ENCODE results near the gene NYNRIN.
A peak's percentile ranks its signal among the peaks of the same experiment; 100 is the strongest.

Gene NYNRIN

DNA sequence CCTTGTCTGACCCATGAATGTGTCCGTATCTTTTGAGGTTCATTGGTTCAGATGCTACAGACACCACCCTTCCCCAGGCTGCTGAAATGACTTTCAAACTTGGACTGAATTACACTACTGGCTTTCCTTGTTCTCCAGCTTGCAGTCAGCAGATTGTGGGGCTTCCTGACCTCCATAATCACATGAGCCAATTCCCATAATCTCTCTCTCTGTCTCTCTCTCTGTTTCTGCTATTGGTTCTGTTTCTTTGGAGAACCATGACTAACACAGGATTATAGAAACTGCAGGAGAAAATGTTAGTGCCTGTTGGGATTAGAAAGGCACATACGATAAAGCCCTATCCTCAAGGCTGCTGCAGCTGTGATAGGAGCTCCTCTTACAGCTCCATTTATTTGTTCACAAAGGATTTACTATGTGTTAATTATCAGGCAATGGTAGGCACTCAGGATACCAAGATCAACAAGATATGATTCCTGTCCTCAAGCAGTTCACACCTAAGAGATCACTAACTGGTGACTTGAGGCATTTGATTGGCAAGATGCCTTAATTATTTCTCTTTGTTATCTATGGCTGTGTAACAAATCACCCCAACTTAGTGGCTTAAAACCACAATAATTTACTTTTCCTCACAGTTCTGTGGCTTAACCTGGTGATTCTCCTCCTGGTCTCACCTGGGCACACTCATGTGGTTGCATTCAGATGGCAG is 10.2 kb upstream of the NYNRIN start:
- no peak overlapping the region for H3K27ac ChIP-seq
- H3K4me3 ChIP-seq, result no peak overlapping the region

DNA sequence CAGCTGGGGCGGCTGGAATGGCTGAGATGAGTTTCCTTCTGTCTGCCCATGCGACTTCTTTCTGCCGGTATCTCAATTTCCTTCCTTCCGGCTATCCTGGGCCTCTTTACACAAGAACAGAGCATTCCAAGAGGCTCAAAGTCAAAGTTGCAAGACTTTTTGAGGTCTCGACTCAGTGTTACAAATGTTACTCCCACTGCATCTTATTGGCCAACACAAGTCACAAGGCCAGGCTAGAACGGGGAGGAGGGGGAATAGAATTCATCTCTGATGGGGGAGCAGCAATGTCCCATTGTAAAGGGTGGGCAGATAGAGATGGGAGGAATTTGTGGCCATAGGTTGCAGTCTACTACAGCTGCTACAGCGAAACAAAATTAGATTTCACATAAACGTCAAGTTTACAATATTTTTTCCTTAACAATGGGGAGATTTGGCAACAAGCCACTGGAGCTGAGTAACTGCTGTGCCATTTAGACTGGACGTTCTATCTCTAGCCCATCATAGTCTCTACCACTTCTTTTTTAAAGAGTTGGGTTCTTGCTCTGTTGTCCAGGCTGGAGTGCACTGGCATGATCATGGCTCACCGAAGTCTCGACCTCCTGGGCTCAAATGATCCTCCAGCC is 9.5 kb upstream of the NYNRIN start:
- Histone ChIP-seq H3K27ac (no peak overlapping the region), H3K4me3 (no peak overlapping the region)

DNA sequence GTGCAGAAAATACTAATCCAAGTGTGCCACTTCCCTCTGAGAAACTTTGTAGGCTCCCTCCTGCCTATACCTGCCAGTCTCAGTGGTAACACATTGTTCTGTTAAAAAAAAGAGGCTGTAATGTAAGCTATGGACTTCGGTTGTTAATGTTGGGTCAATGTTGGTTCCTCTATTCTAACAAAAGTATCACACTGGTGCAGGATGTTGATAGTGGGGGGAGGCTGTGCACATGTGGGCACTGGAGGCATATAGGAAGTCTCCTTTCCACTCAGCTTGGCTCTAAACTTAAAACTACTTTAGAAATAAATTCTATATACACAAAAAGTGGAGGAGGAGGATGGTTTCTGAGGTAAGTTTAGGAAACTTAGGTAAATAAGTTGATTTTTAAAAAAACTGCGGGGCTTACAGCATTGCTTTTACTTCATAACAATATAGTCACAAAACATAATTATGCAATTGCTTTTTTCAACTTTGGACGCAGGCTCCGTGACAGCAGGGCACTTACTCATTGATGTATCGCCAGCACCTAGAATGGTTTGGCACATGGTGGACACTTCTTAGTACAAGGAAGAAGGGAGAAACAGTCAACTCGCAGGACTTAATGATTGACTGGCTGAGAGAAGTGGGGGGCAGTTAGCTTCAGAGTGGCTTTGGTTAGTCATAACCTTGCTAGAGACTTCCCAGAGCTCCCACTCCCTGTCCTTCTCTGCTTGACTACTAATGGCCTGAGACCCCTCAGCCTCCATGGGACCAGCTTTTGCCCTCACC is 7.9 kb upstream of the NYNRIN start:
- Histone ChIP-seq H3K4me3 (no peak overlapping the region), H3K27ac (no peak overlapping the region)

DNA sequence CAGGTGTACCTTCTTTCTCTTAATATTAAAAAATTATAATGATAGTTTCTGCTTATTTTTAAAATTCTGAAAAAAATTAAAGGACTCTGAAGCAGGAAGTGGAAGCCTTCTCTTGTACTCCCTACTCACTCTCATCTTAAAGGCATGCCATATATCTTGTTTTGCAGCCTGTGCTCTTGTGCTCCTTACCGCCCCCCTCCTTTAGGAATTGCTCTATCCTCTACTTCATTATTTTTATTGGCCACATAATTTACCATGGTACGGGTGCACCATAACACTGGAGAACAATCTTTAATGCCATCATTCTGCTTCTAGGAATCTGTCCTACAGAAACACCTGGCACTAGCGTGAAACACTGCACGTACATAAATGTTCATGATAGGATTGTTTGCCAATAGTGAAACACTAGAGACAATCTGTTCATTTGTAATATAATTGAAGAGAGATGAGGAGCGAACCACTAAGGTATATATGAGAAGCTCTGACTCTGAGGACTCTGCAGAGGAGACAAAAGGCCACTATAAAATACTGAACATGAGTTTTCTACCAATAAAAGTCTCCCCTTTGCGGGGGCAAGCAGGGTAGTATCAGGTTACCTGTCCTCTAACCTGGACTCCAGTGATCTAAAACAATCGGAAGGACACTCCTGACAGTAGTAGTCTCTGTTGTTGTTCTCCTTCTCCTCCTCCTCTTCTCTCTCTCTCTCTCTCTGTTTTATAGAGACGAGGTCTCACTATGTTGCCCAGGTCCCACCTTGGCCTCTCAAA is 6.3 kb upstream of the NYNRIN start:
- H3K4me3 ChIP-seq, result no peak overlapping the region
- peak overlapping the region in 8 of 21 experiments; percentile 7 to 58 (median 47) for H3K27ac ChIP-seq

DNA sequence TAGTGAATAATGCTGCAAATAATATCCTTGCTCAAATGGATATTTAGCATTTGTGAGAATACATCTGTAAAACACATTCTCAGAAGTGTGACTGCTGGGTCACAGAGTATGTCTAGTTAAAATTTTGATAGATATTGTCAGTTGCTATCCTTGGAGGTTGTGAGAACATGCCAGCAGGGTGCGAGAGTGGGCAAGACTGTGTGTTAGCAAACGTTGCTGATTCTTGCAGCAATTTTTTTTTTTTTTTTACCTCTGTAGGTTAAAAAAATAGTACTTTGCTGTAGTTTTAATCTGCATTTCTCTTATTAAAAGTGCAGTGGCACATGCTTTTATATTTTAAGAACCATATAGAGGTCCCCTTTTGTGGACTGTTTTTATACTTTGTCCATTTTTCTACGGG is 4.5 kb upstream of the NYNRIN start:
- no peak overlapping the region for H3K27ac ChIP-seq

DNA sequence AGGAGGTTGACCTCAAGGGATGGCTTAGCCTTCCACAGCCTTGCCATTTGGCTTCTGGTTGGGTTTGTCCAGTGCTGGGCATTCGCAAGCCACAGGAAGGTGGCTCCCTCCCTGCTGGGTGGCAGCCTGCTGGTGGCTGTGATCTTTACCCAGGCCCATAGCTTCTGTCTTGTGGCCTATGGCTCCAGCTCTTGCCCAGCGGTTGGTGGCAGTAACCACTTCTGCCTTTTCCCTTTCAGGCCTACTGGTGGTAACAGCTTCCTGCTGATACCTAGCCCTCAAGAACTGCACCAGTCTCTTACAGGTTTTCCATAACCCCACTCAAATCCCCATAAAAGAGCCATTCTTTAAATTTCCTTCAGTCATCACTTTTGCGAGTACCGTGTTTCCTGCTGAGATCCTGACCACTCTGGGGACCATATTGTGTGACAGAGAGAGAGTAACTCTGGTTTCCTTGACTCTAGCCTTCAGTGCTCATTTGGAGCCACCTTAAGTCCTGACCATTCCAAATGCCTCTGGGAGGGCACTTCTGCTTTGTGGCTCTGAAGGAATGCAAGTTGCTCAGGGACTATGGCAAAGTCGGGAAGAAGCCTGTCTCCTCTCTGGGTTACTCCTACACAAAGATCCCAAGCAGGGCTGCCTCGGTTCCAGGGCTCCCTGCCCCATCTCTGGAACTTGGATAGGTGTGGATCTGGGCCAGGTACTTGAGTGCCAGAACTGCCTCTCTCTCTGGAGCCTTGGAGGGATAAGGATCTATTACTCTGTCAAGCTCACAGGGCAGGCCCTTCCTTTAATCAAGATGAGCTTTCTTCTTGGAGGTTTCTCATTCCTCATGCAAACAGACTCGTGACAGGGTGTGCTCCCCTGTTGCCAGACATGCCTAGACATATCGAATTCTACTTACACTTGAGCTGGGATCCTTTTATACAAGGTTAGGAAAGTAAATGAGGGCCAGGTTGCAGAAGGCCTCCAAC is 2.9 kb upstream of the NYNRIN start:
- peak overlapping the region in 18 of 21 experiments; percentile 3 to 92 (median 70) for H3K27ac ChIP-seq
- no peak overlapping the region for H3K4me3 ChIP-seq

More for the DNA sequence above, 4.5 kb upstream of the NYNRIN start:
- no peak overlapping the region for H3K4me3 ChIP-seq

DNA sequence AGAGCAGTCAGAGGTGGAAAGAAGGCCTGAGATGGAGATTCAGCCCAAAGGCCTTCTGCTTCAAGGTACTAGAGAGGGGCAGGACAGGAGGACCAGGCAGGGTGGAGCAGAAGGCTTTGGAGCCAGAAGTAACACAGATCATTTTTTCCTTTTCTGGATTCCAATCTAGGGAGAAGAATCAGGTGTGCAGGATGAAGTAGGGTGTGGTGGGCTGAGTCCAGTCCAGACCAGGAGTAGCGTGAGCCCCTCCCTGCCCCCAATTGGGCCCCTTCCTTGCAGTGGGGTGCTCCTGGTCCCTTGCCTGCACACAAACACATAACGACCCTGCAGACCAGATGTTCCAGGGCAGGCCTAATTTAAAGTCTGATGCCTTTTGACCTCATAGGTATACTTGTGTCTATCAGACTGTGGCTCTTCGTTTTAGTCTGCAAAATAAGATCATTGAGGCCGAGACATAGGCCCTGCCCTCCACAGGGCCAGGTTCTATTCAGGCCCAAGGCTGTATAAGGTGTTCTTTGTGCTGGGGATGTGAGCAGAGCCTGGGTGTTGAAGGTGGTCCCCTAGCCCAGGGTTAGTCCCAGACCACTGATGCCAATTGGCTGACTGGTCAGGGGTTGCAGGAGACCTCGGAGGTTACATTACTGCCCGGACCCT is 1.0 kb upstream of the NYNRIN start:
- peak overlapping the region in 1 of 7 experiments; percentile 64 for H3K4me3 ChIP-seq
- peak overlapping the region in 19 of 21 experiments; percentile 30 to 92 (median 81) for H3K27ac ChIP-seq

DNA sequence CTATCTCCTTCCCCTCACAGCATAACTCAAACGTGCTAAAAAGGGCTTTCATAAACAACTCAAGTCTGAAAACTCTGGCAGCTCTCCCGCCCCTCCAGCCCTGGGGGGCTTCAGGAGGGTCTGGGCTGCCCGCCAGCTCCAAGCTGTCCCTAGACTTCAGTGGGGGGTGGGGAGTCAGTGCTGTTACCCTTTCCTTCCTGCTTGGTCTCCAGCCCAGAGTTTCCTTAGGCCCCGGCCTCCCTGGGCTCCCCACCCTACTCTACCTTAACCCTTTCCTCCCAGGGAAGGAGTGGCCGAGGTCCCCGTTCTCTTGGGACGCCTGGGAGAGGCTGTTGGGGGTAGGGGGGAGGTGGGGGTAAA is 530 bp upstream of the NYNRIN start:
- peak overlapping the region in 5 of 7 experiments; percentile 36 to 74 (median 64) for H3K4me3 ChIP-seq
- H3K27ac ChIP-seq, result peak overlapping the region in 20 of 21 experiments; percentile 42 to 92 (median 80)

DNA sequence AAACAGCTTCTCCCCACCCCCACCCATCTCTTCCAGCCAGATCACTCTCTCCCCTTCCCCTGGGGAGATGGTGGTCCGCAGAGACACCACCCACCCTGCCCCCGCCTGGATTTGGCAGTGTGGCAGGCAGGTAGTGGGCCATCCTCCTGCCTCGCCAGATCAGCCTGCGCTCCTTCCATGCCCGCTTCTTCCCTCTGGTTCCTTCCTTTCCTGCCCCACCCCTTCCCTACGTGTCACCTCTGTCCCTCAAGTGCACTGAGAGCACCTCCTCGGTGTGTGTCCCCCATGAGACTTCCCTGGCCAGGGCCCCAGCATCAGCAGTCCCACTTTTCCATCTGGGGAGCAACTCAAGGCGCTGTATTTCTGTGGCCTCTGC is 632 bp downstream of the NYNRIN start:
- Histone ChIP-seq H3K4me3 (peak overlapping the region; percentile 36 to 74 (median 63)), H3K27ac (peak overlapping the region in 19 of 21 experiments; percentile 67 to 92 (median 81))

DNA sequence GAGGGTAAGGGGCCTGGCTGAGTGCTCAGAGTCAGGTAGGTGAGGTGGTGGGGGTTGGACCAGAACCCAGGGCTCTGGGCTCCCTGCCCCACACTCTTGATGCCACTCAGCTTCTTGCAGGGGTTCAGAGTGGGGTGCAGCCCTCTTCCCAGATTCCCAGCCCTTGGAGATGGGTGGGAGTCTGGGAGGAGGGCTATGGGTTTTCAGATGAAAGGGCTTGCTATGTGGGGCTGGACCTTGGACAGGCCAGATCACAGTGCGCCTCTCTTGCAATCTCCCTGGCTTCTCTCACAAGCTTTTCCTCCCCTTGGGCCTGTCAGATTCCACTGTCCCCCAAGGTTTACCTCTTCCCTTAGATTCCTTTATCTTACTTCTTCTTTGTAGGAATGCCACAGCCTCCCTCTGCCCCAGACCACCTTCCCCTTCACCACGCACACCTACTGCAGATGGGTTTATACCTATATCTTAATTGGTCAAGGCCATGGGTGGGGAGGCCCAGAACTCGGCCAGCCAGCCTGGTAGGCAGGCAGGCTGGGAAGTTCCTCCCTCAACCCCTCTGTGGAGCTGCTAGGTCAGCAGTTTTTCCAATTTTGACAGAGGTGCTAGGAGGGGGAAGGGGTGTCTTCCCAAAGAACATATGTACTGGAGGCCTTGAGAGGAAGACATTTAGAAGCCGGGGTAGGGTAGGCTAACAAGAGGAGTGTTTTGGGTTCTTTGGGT is 1.4 kb downstream of the NYNRIN start:
- Histone ChIP-seq H3K4me3 (peak overlapping the region in 6 of 7 experiments; percentile 36 to 74 (median 64)), H3K27ac (peak overlapping the region in 14 of 21 experiments; percentile 16 to 92 (median 82))

DNA sequence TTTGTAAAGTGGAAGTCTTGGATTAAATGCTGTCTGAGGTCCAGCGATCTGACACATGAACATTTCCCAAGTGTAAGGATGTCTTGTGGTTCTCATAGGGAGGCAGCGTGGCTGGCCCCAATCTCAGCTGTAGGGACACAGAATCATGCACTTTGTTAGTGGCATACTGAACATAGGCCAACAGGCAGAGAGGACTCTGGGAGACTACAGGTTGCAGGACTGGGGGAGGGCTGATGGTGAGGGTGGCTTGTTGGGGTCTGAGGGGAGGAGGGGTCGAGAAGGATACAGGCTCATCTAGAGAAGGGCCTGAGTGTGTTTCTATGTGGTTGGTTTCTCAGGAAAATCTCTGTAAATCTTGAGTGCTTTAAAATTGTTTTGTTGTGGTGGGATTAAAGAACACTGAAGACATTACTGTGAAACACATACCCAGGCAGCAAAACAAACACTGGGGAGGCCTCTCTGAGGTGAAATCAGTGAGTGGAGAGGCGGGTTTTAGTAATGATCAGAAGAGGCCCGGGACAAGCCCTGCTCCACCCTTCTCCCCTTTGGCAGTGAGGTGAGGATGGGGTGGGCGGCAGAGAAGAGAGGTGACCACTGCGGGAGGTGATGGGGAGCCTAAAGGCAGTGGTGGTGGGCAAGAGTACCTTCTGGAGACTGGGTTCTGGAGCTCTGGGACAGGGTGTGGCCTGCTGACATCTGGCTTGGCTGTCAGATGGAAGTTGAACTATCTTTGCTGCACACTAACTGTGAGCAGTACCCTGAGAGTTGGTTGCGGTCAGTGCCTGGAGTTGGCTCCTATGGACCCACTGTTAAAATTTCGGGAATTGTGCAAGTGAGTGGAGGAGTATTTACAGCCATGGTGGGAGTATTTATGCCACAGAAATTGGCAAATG is 3.3 kb downstream of the NYNRIN start:
- peak overlapping the region in 1 of 21 experiments; percentile 46 for H3K27ac ChIP-seq
- H3K4me3 ChIP-seq, result no peak overlapping the region

DNA sequence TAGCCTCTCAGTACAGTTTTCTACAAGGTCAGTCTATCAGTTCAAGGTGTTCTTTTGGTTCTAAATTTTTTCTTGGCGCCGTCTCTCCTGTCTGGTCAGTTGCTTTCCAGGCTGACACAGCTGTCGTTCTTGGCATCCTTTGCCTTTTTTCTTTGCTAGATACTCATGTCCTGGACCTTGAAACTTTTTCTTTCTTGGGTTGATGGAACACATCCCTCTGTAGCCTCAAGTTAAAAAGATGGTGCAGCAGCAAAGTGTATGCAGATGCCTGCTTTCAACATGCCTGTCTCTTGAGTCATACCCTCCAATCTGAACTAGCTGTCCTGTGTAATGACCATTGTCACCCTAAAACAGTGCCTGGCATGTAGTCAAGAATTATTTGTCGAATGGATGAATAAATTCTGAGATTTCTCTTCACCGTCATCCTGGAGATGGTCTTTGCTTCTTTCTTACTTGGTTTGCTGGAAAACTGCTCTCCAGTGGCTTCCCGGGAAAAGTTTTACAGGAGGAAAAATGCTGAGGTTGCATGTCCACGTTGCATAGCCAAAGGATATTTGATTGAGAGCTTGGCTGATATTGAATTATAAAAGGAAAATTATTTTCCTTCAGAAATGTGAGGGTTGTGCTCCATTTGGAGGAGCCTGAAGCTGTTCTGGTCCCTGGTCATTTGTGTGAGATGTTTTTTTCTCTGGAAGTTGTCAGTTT is 4.6 kb downstream of the NYNRIN start:
- H3K4me3 ChIP-seq, result no peak overlapping the region
- peak overlapping the region in 1 of 21 experiments; percentile 27 for H3K27ac ChIP-seq

DNA sequence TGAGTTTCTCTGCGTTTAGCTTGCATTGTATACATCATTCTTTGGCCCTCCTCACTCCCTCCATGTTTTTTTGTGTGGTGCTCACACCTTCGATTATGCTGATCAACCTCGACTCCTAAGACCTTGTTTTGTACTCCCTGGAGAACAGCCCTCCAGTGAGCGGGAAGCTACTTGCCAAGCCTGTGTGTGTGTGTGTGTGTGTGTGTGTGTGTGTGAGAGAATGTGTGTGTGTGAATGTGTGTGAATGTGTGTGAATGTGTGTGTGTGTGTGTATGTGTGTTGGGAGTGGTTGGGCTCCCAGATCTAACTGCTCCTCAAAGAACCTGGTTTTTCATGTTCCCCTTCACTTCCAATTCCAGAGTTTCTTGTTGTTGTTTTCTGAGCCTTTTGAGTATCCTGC is 6.0 kb downstream of the NYNRIN start:
- Histone ChIP-seq H3K4me3 (no peak overlapping the region), H3K27ac (no peak overlapping the region)

DNA sequence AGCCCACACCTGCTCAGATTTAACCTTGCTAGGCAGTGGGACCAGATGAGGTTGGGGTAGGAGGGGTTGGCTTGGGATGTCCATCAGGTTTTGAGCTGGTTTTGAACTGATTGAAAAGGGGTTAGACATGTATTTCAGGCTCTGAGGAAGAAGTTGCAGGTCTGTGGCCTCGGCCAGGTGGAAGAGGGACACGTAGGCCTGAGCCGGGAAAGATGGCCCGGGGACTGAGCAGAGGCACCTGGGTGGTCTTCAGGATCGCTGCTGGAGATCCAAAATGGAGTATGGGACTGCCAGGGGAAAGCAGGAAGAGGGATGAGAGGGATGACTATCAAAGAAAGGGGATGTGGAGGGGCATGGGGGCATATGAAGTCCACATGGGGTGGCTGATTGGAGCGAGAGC is 7.6 kb downstream of the NYNRIN start:
- Histone ChIP-seq H3K27ac (no peak overlapping the region), H3K4me3 (no peak overlapping the region)

DNA sequence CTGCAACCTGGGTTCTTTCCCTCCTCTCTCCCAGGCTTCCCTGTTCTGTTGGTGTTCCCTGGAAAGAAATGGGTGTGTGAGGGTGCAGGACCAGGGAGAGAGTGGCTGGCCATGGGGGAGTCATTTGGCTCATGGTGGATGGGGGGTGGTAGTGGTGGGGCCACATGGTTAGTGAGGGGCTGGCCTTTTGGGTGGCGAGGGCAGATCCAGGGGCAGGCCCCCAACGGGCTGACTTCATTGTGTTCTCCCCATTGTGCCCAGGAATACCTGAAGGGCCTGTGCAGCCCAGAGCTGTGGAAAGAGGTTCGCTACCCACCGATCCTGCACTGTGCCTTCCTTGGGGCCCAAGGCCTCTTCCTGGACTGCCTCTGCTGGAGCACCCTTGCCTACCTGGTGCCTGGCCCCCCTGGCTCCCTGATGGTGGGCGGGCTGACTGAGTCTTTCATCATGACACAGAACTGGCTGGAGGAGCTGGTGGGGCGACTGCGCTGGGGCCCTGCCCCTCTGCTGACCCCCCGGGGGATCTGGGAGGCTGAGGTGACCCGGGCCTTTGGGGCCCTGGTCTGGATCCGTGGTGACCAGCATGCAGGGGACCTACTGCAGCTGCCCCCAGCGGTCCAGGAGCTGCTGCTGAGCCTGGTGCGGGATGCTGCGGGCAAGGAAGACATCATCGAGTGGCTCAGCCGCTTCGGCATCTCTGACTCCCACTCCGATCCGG is 9.0 kb downstream of the NYNRIN start:
- no peak overlapping the region for H3K4me3 ChIP-seq
- H3K27ac ChIP-seq, result no peak overlapping the region

Measured in skin epidermis (tissue), 12 donors.